NCI-H1436 treated with DMSO at 0.1 percent for 48 hours (cell line): ENCODE results near the gene SH3RF2.
"Not testable (repeated sequence)": the region's sequence is repeated elsewhere in the genome, so short reads cannot be mapped to it uniquely, and the experiment has no call there.

ENCODE experiments used
- DNase-seq: peaks from one replicate; lab custom pipeline; 2025; lab: John Stamatoyannopoulos, UW

Gene SH3RF2

DNA sequence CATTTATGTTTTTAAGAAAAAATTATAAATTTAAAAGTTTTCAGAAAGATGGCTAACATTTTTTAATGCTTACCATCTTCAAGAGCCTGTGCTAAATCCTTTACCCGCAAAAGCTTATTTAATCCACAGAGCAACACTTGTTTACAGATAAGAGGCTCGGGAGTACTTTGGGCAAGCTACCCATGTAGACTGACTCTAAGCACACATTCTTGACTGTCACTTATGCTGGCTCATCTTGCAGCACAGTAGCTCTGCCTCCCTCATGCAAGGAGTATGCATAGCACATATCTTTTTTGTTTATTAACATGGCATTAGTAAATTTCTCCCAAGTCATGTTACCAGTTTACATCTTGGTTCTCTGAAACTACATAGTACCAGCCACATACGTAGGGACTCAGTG lies 14.7 kb downstream of the SH3RF2 start:
- no peak for DNase-seq

DNA sequence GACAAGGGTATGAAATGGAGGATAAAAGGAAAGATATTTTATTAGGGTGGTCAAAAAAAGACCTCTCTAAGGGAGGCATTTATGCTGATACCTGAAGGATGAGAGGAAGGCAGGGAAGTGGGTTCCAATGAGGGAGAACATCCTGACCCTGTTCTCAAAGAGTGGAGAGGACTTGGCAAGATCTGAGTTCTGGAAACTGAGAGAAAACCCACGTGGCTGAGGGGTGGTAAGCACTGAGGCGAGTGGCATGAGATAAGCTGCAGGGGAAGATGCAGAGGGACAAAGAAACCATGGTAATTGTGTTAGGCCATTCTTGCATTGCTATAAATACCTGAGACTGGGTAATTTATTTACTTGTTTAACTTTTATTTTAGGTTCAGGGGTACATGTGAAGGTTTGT lies 16.8 kb downstream of the SH3RF2 start:
- DNase-seq, result no peak

DNA sequence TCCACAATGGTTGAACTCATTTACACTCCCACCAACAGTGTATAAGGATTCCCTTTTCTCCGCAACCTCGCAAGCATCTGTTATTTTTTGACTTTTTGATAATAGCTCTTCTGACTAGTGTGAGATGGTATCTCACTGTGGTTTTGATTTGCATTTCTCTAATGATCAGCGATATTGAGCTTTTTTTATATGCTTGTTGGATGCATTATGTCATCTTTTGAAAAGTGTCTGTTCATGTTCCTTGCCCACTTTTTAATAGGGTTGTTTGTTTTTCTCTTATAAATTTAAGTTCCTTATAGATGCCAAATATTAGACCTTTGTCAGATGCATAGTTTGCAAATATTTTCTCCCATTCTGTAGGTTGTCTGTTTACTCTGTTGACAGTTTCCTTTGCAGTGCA lies 17.8 kb downstream of the SH3RF2 start:
- not testable (repeated sequence) for DNase-seq

DNA sequence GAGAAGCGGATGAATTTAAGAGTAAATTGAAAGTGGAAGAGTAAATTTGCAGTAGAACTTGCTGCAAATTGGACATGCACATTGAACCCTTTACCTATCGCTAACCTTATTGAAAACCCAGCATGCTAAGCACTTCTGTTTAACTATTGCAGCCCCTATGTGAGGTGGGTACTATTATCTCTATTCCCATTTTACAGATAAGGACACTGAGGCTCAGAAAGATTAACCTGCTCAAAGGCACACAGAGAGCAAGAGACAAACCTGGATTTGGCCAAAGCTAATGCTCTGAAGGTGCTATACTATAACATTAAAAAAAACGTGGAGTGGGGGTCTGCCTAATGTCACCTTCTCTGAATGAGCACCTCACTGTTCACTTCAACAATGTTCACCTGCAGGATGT lies 21.0 kb downstream of the SH3RF2 start:
- DNase-seq, result no peak

DNA sequence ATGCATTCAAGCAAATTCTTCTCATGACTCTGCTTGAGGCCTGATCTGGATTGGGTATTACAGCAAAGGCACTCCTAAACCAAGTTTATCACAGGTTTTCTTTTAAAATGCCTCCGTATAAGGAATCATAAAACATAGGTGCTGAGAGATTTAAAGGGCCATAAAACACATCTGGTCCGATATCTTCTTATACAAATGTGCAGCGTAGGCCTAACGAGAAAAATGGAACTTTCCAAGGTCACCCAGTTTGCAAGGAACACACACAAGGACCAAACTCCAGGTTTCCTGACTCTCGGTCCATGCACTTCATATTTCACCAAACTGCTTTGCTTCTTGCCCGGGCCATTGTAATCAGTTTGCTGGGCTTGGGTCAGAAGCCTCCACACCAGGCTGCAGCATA lies 22.1 kb downstream of the SH3RF2 start:
- no peak for DNase-seq

DNA sequence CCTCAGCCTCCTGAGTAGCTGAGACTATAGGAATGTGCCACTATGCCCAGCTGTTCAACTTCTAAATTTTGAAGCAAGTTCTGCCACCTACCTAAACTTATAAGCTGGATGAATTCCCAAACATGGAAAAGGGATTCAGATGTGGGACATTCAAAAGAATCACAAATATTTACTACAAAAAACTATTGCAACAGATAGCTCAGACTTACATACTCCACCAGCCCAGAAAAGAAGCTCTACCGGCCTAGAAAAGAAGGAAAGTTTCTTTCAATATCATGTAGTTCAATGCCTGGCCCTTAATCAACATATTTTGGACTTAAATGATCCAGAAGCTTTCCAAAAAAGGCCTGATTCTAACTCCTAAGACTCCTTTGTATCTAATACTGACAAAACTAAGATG lies 23.8 kb downstream of the SH3RF2 start:
- DNase-seq, result no peak

DNA sequence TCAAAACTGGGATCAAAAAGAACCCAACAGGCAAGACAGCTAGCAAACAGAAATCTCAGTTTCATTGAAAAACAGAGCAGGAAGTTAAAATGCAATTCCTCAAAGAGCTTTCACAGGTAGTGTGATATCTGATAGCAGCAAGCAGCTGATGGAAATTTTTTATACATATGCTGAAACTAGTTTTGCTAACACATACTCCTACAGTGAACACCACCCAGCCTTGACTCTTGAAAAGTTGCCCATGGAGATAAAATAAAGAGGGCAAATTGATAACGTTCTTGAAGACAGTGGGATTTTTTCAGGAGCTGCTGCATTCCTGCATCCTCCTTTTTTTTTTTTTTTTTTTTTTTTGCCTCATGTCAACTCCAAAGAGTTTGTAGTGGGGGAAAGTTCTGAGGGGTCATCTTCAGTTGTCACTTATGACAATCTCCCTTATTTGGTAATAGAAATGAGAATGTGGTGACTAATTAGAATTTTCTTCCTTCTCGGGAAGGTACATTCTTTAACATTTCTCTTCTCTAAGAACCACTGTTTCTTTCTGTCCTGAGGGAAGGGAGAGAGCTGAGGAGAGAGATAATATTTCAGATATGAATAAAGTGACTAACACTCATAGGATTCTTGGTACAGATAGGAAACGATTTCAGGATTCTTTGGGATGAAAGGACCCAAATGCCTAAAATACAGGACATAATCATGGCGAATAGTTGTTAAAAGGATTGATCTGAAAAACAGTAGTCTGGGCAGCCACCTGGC lies 24.6 kb downstream of the SH3RF2 start:
- no peak for DNase-seq

DNA sequence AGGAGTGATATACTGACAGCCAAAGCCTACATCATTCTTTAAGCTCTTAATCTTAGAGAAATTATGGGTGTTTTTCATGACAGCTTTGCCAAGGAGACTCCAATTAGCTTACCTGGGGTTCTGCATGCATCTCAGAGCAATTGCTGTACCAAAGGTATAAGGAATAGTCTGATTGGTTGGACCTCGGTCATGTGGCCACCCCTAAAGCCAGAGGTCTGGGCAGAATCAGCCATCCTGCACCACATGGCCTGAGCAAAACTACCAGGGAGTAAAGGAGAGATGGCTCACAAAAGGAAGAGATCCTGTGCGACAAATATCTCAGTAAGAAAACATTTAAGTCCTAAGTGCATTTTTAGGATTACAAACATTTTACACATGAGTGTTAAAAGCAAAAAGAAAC lies 25.6 kb downstream of the SH3RF2 start:
- no peak for DNase-seq

DNA sequence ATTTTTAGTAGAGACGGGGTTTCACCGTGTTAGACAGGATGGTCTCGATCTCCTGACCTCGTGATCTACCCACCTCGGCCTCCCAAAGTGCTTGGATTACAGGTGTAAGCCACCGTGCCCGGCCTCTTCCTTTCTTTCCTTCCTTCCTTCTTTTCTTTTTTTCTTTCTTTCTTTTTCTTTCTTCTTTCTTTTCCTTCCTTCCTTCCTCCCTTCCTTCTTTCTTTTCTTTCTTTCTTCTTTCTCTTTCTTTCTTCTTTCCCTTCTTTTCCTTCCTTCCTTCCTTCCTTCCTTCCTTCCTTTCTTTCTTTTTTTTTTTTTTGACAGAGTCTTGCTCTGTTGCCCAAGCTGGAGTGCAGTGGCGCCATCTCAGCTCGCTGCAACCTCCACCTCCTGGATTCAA lies 27.6 kb downstream of the SH3RF2 start:
- DNase-seq, result not testable (repeated sequence)

DNA sequence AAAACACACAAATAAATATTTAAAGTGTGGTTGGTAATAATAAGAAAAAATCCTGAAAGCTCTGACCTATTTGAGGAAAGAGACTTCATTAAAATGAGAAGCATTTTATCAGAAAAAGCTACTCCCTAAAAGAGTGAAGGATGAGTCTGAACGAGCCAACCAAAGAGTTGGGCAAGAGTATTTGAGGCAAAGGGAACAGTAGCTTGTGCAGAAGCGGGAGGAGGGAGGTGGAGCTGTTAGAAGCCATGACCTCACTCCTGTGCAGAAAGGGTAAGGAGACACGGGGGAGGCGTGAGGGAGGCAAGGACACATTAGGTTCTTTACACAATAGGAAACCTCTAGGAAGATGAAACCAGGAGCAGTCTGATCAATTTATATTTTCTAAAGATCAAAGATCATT lies 29.4 kb downstream of the SH3RF2 start:
- no peak for DNase-seq

DNA sequence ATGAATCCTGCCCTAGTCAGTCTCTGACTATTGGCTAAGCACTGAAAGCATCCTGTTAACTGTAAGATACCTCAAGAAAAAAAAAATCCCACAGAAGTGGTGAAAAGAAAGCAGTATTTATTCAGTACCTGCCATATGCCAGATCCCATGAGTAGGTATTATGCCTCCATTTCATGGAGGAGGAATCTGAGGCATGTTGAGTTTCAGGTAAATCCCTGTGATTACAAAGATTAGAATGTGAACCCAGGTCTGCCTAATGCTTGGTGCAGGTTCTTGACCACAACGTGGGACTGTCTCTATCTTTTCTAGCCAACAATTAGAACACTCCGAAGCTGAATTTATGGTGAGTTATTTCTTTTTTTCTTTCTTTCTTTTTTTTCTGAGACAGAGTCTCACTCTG lies 30.9 kb downstream of the SH3RF2 start:
- no peak for DNase-seq

DNA sequence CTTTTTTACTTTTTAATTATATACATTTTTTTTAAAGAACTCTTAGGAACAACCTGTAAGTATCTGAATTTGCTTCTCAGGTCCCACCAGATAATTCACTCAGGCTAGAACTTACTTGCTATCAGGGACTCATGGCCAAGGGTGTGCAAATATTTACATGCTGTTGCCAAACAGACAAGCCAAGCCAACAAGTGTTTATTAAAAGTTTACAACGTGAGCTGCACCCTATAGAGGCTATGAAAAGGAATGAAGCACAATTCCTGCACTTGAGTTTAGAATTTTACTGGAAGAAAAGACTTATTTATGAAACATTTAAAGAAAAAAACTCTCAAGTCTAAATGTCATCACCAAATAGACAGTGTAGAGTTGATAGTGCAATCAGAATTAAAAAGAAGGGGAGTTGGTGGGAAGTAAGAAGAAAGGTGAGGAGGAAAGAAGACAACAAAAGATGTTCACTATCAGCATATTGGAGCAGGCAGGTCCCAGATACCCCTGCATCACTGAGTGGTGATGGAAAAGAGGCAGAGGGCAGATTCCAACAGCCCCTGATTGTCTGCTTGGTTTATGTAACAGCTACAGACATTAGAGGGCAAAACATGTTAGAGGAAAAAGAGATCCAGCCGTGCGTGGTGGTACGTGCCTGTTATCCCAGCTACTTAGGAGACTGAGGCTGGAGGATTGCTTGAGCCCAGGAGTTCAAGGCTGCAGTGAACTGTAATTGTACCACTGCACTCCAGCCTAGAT lies 32.8 kb downstream of the SH3RF2 start:
- DNase-seq, result no peak

DNA sequence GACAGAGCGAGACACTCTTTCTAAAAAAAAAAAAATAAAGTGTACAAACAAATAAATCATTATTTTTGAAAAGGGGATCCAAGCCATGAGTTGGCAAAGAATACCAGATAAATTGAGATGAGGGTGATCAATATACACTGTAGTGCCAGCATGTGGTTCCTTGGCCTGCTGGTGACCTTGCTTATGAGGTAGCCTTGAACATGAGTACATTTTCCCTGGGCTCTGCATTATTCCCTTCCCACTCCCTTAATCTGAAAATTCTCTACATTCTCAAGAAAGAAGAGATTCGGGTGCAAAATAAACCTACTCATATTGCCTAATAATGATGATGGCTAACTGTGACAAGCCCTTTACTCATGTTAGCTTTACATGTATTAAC lies 33.3 kb downstream of the SH3RF2 start:
- DNase-seq, result no peak

DNA sequence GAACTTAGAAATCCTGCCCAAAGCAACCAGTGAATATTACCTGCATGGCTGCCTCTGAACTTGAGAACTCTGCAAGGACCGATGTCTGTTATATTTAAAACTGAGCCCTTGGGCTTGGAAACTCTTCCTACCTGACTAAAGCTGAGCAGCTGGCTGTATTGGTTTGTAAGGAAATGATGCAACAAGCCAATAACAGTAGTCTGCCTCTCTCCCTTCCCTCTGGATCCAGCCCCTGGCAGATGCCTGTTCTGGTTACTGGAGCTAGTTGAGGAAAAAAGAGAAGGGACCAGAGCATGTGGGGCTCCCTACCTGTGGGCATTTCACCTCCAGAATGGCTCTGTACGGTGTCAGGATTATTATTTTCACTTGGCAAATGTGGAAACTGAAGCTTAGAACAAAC lies 34.7 kb downstream of the SH3RF2 start:
- no peak for DNase-seq

DNA sequence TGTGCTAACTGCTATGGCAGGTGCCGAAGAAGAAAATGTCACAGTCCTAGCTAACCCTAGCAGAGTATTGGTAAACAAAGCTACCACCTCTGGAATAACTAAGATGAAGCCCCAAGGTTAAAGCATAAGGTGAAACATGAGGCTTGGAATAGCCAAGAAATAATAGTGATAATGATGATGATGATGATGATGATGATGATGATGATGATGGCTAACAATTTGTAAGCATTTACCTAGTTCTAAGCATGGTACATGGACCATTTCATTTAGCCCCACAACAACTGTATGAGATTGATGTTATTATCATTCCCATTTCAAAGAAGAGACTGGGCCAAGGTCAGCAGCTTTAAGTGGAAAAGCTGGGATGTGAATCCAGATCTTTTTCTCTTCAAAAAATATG lies 35.3 kb downstream of the SH3RF2 start:
- no peak for DNase-seq

DNA sequence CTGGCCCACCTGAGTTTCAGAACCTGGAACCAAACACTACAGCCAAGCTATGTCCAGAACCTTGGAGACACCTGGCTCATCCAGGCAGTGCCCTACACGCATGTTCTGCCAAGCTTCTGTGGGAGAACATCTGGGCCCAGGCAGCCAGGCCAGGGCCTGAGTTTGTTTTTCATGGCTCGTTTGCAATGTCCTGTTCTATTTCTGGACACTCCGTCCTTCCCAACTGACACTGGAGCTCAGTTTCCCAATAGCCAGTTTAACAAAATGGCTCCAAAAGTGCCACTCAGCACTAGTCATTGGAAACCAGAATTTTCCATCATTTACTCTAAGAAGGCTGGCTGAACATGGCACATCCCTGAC lies 38.6 kb downstream of the SH3RF2 start:
- DNase-seq, result no peak

DNA sequence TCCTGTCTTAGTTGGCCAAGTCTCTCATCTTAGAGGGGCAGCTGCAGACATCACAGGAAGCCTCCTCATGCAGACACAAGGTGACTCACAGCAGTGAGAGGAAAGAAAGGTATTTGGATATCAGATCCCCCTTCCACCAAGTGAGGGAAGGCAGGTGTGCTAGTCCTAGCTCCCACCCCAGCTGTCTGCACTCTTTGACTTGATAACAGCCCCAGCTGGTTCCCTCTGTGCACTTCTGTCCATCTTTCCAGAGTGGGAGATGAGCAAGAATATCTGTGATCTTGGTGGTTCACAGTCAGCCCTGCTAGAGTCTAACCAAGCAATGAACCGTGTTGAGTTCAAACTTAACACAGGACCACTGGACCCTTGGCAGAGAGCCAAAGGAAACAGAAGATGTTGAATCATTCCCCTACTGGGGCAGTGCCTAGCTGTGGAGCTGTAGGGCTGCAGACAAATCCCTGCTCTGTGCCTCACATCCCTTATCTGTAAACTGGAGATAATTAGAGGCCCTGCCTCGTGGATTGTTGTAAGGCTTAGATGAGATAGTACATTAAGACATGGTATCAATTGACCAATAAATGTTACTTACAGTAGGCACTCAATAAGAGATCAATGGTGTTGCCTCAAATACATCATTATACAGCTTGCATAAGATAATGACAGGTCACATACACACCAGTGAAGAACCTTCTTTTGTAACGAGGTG lies 39.1 kb downstream of the SH3RF2 start:
- no peak for DNase-seq

DNA sequence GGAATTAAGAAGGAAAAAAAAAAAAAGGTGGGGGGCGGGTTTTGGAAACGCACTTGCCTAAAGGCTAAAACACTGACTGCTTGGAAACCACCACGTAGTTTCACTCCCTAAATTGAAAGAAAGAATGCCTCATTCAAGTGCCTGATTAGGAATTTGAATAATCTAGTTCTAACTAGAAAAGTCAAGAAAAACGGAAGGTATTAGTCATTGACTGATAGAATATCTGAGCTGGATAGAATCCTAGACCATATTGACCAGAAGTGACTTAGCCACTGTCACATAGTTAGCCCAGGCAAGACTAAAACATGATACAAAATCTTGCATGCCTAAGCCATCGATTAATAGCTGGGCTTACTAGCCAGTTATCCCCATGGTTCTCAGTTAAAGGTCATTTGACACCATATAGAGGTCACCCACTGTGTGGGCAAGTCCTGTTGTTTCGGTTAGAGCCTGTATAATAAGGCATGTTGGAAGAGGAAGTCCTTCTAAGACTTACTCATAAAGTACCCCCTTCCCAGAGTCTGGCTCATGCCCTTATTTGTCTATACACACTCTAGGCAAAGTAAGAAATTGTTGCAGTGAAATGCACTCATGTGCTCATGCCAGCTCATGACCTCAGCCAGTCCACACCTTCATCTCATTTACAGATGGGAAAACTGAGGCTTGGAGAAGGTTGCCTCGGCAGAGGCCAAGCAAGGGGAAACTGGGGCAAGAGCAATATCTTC lies 40.2 kb downstream of the SH3RF2 start:
- DNase-seq, result no peak

DNA sequence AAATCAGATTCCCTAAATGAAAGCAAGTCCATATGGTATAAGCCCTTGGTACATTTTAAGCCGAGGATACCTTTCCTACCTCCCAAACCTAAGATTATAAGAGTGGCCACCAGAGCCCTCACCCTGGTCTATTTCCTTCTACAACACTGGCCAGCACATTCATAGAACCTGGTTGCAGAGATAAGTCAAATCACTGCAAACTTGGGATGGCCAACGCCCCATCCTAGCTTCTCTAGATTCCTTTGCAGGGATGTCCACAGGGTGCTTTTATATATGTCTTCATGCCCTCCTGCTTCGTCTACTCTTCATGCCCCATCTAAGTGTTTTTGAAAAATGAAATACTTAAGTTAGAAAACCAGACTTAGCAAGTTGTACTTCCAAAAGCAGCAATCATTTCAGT lies 41.8 kb downstream of the SH3RF2 start:
- DNase-seq, result no peak

DNA sequence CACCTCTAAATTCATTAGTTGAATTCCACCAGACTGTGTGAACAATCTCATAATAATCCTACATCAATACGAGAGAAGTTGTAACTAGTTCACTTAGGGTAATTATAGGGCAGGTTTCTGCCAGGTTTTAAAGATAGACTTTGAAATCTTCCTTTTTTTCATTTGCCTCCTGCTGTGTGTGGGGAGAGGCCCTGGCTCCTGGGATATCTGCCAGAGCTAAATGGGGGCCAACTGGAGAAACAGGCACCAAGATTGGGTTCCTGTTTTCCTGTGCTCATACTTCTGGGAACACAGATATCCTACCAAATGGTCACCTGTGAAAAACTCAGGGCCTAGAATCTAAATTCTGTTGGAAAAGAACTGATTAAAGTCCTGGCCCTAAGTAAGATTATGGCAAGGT lies 42.3 kb downstream of the SH3RF2 start:
- DNase-seq, result no peak

DNA sequence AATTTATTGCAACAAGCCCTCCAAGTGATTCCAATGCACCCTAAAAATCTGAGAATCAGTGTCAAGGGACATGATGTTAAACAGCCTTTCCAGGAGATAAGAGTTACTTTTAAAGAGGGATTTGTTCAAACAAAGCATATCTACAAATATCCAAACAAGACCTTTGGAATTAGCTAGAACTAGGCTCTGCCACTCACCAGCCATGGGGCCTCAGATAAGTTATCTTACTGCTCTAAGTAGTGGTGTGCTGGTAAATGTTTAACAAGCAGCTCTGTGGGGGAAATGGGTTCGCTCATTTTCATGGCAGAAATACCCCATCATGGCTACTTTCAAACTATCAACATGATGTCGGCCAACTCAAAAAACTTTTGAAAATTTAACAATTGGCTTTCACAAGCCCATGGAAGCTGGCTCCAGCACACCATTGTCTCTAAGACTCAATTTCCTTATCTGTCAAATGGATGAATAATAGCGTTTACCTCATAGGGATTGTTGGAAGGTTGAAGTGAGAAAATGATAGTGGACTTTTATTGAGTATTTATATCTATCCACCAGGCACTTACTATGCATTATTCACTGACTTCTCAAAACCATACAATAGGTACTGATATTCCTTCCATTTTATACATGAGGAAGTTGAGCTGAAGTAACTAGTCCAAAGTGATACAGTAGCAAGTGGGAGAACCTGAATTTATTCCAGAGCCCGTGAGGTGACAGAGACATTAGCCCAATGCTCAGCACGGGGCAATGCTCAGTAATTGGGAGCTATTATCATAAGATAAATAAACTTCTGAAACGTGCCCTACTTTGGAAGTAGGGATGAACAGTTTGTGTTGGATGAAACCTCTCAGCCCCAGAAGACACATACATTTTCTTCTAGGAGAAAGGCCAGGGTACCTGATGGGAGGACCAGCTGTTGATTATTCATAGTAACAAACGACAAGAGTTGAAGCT lies 43.2 kb downstream of the SH3RF2 start:
- DNase-seq, result no peak
